Measurements from ENCODE around the gene C12orf75. TPM values are rescaled to one million over a fixed set of nuclear protein-coding genes. Genes with fewer than 3 reads are reported as not detected.
A peak's percentile ranks its signal among the peaks of the same experiment; 100 is the strongest.

Gene C12orf75
- total RNA-seq, 1 experiment from 2014 or later, result 173 TPM

DNA sequence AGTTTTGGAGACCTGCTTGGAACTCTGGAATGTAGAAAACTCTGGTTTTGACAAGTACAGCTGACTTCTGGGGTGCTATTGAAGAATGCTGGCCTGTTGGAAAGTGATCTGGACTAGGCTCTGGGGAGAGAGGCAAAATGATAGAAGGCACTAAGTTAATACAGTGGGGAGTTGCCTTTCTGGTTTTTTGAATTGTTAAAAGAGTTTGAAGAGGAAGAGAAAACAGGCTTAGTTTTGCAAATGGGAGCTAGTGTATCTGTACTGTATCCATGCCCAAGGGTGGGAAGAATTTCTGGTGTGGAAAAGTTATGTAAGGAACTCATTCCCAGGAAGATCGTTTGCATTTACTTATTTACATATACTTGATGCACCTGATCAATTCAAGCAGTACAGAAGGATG, 43.8 kb downstream of the C12orf75 start:
- TF ChIP-seq, protein P1, sequence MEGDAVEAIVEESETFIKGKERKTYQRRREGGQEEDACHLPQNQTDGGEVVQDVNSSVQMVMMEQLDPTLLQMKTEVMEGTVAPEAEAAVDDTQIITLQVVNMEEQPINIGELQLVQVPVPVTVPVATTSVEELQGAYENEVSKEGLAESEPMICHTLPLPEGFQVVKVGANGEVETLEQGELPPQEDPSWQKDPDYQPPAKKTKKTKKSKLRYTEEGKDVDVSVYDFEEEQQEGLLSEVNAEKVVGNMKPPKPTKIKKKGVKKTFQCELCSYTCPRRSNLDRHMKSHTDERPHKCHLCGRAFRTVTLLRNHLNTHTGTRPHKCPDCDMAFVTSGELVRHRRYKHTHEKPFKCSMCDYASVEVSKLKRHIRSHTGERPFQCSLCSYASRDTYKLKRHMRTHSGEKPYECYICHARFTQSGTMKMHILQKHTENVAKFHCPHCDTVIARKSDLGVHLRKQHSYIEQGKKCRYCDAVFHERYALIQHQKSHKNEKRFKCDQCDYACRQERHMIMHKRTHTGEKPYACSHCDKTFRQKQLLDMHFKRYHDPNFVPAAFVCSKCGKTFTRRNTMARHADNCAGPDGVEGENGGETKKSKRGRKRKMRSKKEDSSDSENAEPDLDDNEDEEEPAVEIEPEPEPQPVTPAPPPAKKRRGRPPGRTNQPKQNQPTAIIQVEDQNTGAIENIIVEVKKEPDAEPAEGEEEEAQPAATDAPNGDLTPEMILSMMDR (IDR thresholded peaks at IDR 0.05; ENCODE audit: insufficient read depth in 1 of 2, low read depth in 1 of 2, low read length in 1 of 2, severe bottlenecking in 1 of 2, unreplicated experiment in 1 of 2), result no peak
- ChIA-PET POLR2A (no interaction called here), CTCF (no interaction called here)
- no TSS peak for BruUV-seq (replicated peaks)
- intact Hi-C loops (cut with micrococcal nuclease; ENCODE audit: unreplicated experiment), result no loop called here
- peak overlapping the region; percentile 10 for H3K27ac Mint-ChIP-seq (ENCODE audit: unreplicated experiment)
- H3K36me3 Mint-ChIP-seq (ENCODE audit: insufficient read depth, unreplicated experiment), result peaks cover 48% of the 10 kb centered on the region
- H3K4me3 ChIP-seq (ENCODE audit: low read depth, low read length), result no peak overlapping the region
- H3K9me3 ChIP-seq, result no peaks in the 10 kb centered on the region
- H3K9me3 Mint-ChIP-seq (ENCODE audit: unreplicated experiment), result no peaks in the 10 kb centered on the region
- no peaks in the 10 kb centered on the region for H3K4me1 Mint-ChIP-seq (ENCODE audit: low read depth, unreplicated experiment)
- H3K4me1 ChIP-seq, result no peaks in the 10 kb centered on the region
- no peaks in the 10 kb centered on the region for H3K36me3 ChIP-seq (ENCODE audit: control insufficient read depth, insufficient read depth, low read length)
- no peaks in the 10 kb centered on the region for H3K27me3 Mint-ChIP-seq (ENCODE audit: insufficient read depth, unreplicated experiment)
- H3K27me3 ChIP-seq (replicated peaks; ENCODE audit: control insufficient read depth, insufficient read depth, low read length), result no peaks in the 10 kb centered on the region
- no peak for DNase-seq
- no peak overlapping the region for H3K4me3 Mint-ChIP-seq (ENCODE audit: unreplicated experiment)

DNA sequence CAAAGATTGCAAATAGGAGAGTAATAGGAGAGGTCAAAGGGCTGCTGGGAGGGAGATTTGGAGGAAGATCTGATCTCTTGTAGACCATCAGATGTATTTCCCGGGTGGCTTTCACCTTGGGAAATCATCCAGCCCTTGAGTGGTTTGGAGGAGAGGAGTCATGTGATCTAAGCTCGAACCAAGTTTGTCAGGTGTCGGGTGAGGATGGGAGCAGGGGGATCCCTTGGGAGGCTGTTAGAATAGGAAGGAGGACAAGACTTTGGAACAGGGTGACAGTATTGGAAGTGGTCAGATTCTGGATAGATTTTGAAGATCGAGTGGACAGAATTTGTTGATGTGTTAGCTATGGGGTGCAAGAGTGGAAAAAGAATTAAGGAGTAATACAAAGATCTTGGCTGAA, 46.6 kb downstream of the C12orf75 start:
- H3K4me3 ChIP-seq (ENCODE audit: low read depth, low read length), result no peak overlapping the region

DNA sequence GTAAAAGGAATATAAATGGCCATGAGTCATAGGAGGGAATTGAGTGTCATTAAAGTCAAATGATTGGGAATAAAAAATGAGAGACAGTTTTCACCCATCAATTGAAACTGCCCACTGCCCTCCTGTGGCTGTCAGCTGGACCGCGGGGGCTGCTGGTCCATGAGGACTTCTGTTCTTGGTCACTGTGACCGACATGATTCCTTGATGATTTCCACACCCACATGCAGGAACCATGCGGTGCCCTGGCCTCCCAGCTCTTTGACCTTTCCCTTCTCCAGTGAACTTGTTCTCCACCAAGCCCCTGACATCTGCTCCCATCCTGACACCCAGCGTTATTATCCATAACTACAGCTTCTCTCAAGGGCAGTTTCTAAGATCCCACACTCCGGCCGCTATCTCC, 48.4 kb downstream of the C12orf75 start:
- H3K4me1 ChIP-seq, result peaks cover 12% of the 10 kb centered on the region; the same call in 1 of the 2 replicates
- no peaks in the 10 kb centered on the region for H3K9me3 Mint-ChIP-seq (ENCODE audit: unreplicated experiment)
- H3K4me1 Mint-ChIP-seq (ENCODE audit: low read depth, unreplicated experiment), result no peaks in the 10 kb centered on the region
- no peaks in the 10 kb centered on the region for H3K9me3 ChIP-seq
- H3K27ac Mint-ChIP-seq (ENCODE audit: unreplicated experiment), result no peak overlapping the region
- peaks cover 12% of the 10 kb centered on the region for H3K36me3 Mint-ChIP-seq (ENCODE audit: insufficient read depth, unreplicated experiment)
- no peaks in the 10 kb centered on the region for H3K27me3 ChIP-seq (replicated peaks; ENCODE audit: control insufficient read depth, insufficient read depth, low read length)
- H3K36me3 ChIP-seq (ENCODE audit: control insufficient read depth, insufficient read depth, low read length), result no peaks in the 10 kb centered on the region
- TF ChIP-seq, protein P1 (IDR thresholded peaks at IDR 0.05; ENCODE audit: insufficient read depth in 1 of 2, low read depth in 1 of 2, low read length in 1 of 2, severe bottlenecking in 1 of 2, unreplicated experiment in 1 of 2), result peak in 1 of 2 experiments; percentile 27
- ChIA-PET CTCF (no interaction called here), POLR2A (no interaction called here)
- DNase-seq, result peak in 1 of 2 experiments; percentile 37
- H3K27me3 Mint-ChIP-seq (ENCODE audit: insufficient read depth, unreplicated experiment), result no peaks in the 10 kb centered on the region
- H3K4me3 Mint-ChIP-seq (ENCODE audit: unreplicated experiment), result no peak overlapping the region
- no peak overlapping the region for H3K4me3 ChIP-seq (ENCODE audit: low read depth, low read length)
- no TSS peak for BruUV-seq (replicated peaks)
- intact Hi-C loops (cut with micrococcal nuclease; ENCODE audit: unreplicated experiment), result loop anchor here (5.0 kb wide), 1 partner anchor 62 kb away; no protein-coding TSS in a partner anchor

More for the DNA sequence above, 46.6 kb downstream of the C12orf75 start:
- H3K9me3 Mint-ChIP-seq (ENCODE audit: unreplicated experiment), result no peaks in the 10 kb centered on the region
- intact Hi-C loops (cut with micrococcal nuclease; ENCODE audit: unreplicated experiment), result loop anchor here (5.0 kb wide), 1 partner anchor 60 kb away; no protein-coding TSS in a partner anchor
- H3K36me3 Mint-ChIP-seq (ENCODE audit: insufficient read depth, unreplicated experiment), result peaks cover 26% of the 10 kb centered on the region
- POLR2A ChIA-PET, result no interaction called here
- Histone ChIP-seq H3K9me3 (no peaks in the 10 kb centered on the region), H3K36me3 (ENCODE audit: control insufficient read depth, insufficient read depth, low read length) (no peaks in the 10 kb centered on the region), H3K4me1 (0 out of 2 replicates have a peak, but pooled peaks cover 7% of the 10 kb centered on the region), H3K27me3 (replicated peaks; ENCODE audit: control insufficient read depth, insufficient read depth, low read length) (no peaks in the 10 kb centered on the region)
- DNase-seq, result no peak
- no peak overlapping the region for H3K27ac Mint-ChIP-seq (ENCODE audit: unreplicated experiment)
- H3K27me3 Mint-ChIP-seq (ENCODE audit: insufficient read depth, unreplicated experiment), result no peaks in the 10 kb centered on the region
- CTCF ChIA-PET, result no interaction called here
- no peak overlapping the region for H3K4me3 Mint-ChIP-seq (ENCODE audit: unreplicated experiment)
- H3K4me1 Mint-ChIP-seq (ENCODE audit: low read depth, unreplicated experiment), result no peaks in the 10 kb centered on the region
- TF ChIP-seq, protein P1 (IDR thresholded peaks at IDR 0.05; ENCODE audit: insufficient read depth in 1 of 2, low read depth in 1 of 2, low read length in 1 of 2, severe bottlenecking in 1 of 2, unreplicated experiment in 1 of 2), result no peak
- no TSS peak for BruUV-seq (replicated peaks)
